Raji (cell line): Measurements from ENCODE around the gene DDB1.

ENCODE experiments used
- POLR2A ChIP-seq: IDR thresholded peaks from 2 replicates; pipeline ENCODE4 v1.6.1; 2011; ENCODE audit warnings: low read depth, low read length, control low read depth; ENCODE audit not compliant: insufficient read depth

DDB1 gene

GRCh38 chr11:61361741-61362541 lies 29.0 kb upstream of the DDB1 start, which contains the start of the genes CYB561A3 and TMEM138:
CYB561A3 (minus strand) TSS chr11:61361882; CDS start chr11:61356713, 5,169 bp downstream.
TMEM138 (plus strand) TSS chr11:61362374; CDS start chr11:61364391, 2,017 bp downstream.
- peak; percentile 99 for TF ChIP-seq POLR2A

- TF ChIP-seq POLR2A: no peak
These were observed 28.4 kb upstream of the DDB1 start for GRCh38 chr11:61361237-61361740.

GRCh38 chr11:61359516-61359915 lies 26.6 kb upstream of the DDB1 start:
- no peak for TF ChIP-seq POLR2A

- TF ChIP-seq POLR2A: no peak
These were observed 25.7 kb upstream of the DDB1 start for GRCh38 chr11:61358566-61358965.

- no peak for TF ChIP-seq POLR2A
These were observed 25.0 kb upstream of the DDB1 start for GRCh38 chr11:61357894-61358239.

- 0 out of 2 replicates have a peak, but pooled peaks have one; percentile 4 for TF ChIP-seq POLR2A
These were observed 24.5 kb upstream of the DDB1 start for GRCh38 chr11:61357233-61357893.

GRCh38 chr11:61356706-61357105 lies 23.8 kb upstream of the DDB1 start:
- peak; percentile 29; the same call in 1 of the 2 replicates for TF ChIP-seq POLR2A

DNA sequence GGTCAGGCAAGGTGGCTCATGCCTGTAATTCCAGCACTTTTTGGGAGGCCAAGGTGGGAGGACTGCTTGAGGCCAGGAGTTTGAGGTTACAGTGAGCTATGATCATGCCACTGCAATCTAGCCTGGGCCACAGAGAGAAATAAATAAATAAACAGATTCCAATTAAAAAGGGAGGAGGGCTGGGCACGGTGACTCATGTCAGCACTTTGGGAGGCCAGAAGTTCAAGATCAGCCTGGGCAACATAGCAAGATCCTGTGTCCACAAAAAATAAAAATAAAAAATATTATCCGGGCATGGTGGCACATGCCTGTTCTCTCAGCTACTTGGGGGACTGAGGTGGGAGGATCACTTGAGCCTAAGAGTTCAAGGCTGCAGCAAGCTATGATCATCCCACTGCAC lies 21.3 kb upstream of the DDB1 start:
- TF ChIP-seq POLR2A: no peak

DNA sequence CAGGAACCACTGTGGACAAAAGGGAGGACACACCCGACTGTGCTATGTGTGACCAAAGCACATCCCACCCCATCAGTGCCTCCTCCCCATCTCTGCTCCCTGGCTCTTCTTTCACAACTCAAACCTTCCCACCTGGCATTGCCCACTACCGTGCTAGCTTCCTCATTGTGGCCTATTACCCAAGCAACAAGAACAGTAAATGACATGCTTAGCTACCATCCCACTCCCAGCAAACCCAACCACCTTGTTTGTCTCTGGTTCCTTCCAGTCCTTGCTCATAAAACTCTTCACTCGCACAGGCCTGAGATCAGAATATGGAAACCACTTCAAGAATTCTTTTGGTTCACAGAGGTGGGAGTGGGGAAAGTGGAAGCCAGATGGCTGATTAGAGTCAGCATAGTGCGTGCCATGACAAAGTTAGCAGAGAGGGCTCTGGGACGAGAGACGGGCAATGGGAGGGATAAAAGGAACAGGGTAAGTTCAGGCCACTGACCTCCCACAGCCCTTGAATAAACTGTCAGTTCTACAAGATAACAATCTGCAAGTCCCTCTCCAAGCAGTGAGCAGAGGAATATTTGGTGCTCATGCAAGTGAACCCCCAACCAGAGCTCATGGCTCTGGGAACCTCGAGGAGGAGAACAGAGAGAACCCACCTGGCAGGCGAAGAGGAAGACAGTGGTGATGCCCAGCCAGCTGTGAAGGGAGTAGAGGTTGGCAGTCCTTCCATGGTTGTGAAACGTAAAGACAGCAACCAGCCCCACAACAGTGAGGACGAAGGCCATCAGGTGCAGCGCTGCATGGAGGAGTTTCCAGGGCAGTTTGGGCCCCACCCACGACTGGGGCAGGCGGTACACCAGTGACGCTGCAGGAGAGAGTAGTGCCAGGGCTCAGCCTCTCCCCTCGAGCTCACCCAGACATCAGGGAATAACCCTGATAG lies 20.5 kb upstream of the DDB1 start:
- no peak for TF ChIP-seq POLR2A

DNA sequence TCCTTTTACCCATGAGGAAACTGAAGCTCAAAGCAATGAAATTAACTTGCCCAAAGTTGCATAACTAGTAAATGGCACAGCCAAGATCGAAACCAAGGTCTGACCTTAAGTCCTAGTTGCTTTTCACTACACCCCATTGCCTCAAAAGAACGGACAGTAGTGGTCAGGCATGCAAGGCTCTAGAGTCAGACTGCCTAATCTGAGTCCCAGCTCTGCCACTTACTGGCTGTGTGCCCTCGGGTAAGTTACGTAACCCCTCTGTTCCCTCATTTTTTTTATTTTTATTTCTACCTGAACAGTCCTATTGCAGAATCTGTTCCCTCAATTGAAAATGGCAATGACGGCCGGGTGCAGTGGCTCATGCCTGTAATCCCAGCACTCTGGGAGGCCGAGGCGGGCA lies 19.1 kb upstream of the DDB1 start:
- no peak for TF ChIP-seq POLR2A

DNA sequence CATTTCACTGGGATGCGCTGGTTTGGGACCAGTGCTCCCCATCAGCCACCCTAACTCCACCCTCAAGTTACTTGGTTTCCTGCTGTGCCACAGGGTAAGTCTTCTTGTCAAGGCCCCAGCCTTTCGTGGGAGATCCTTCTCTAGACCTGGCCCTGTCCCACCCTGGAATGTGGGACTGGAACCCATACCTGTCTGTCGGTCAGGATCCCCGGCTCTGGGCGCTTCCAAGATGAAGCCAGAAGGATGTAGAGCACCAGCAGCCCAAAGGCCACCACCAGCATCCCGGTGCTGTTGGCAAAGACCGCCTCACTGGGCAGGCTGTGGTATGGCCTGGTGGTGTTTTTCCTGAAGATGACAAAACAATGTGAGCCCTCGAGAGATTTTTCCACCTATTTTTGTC lies 17.9 kb upstream of the DDB1 start:
- no peak for TF ChIP-seq POLR2A

DNA sequence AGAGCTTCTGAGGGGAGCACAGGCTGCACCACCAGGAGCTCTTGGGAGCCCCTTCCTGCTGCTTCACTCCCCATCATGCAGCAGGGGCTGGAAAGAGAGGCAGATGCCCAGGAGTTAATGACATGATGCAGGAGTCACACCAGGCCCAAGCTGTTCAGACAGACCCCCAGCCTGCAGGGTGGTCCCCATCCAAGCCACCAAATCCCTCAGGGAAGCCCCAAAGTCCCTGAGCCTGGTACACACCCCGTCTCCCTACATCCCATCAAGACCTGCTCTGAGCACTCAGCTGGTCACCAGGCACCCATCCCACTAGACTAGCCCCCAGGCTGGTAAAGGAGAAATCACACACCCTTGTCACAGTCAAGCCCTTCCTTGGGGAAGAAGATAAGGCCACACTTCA lies 17.4 kb upstream of the DDB1 start:
- no peak for TF ChIP-seq POLR2A

GRCh38 chr11:61349916-61350315 lies 17.0 kb upstream of the DDB1 start:
- TF ChIP-seq POLR2A: no peak

DNA sequence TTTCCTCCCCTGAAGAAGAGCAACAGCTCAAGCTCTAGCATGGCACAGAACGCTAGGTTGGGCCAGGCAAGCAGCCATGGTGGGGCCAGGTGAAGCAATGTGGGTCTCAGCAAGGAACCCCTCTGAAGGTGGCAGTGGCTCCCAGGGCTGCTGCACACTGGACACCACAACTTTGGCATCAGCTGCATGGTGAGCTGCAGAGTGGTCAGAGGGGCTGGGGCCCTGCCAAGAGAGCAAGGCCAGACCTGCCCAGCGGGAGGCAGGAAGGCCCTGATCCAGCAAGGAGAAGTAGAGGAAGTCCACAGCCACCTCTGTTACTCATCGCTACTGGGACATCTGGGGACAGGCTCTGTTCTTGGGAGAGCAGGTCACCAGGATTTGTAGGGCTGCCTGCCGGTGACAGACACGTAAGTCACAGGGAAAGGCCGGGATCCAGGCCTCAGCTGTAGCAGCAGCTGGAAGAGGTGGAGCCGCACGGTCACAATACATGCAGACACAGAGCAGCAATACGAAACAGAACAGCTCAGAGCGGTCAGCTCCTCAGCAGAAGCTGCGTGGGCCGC lies 16.4 kb upstream of the DDB1 start:
- no peak for TF ChIP-seq POLR2A
